Lung (tissue), 12 donors: ENCODE results near the gene SLC30A3. TPM values are rescaled to one million over a fixed set of nuclear protein-coding genes. Genes with fewer than 3 reads are reported as not detected.

ENCODE experiments used
- ATAC-seq: fragments of 200-7000 bp; cut with Tn5 transposase; one replicate; pipeline ENCODE4 v1.9.1; 2020; ENCODE audit warnings: moderate number of reproducible peaks; ENCODE audit not compliant: insufficient read depth, low FRiP score
- DNase-seq, 3 donors: peaks; one replicate each; pipeline ENCODE4 v3.0.0-alpha.2; 2013 to 2017
- H3K27ac ChIP-seq, 2 donors: one replicate each; pipeline ENCODE4 v1.5.1; 2013; ENCODE audit warnings: mild to moderate bottlenecking in 2 of 2, moderate library complexity in 2 of 2, control low read depth in 1 of 2, inconsistent platforms in 1 of 2, low read depth in 1 of 2, low read length in 1 of 2
- H3K27me3 ChIP-seq, 3 donors: one replicate each; pipeline ENCODE4 v1.5.1; 2013; ENCODE audit warnings: low read length in 2 of 3; ENCODE audit not compliant: control insufficient read depth in 3 of 3, insufficient read depth in 3 of 3
- H3K36me3 ChIP-seq, 4 donors: one replicate each; pipeline ENCODE4 v1.5.1; 2013; ENCODE audit warnings: low read length in 4 of 4, mild to moderate bottlenecking in 1 of 4, moderate library complexity in 1 of 4; ENCODE audit not compliant: control insufficient read depth in 4 of 4, insufficient read depth in 4 of 4
- H3K4me1 ChIP-seq, 5 donors: one replicate each; pipeline ENCODE4 v1.5.1; 2013; ENCODE audit warnings: low read length in 5 of 5, mild to moderate bottlenecking in 2 of 5, moderate library complexity in 1 of 5; ENCODE audit not compliant: control insufficient read depth in 5 of 5, insufficient read depth in 5 of 5
- H3K4me3 ChIP-seq: one replicate; pipeline ENCODE4 v1.5.1; 2013; ENCODE audit warnings: mild to moderate bottlenecking, control low read depth, moderate library complexity
- H3K9ac ChIP-seq, 2 donors: one replicate each; pipeline ENCODE4 v1.5.1; 2013; ENCODE audit warnings: low read length in 2 of 2, control low read depth in 1 of 2; ENCODE audit not compliant: insufficient read depth in 1 of 2
- H3K9me3 ChIP-seq, 4 donors: one replicate each; pipeline ENCODE4 v1.5.1; 2013; ENCODE audit warnings: low read length in 3 of 4, mild to moderate bottlenecking in 1 of 4, moderate library complexity in 1 of 4; ENCODE audit not compliant: control insufficient read depth in 4 of 4, insufficient read depth in 3 of 4
- WGBS, 2 donors: extraction: QIAGEN DNeasy Blood & Tissue Kit; methylation state at CpG; one replicate each; pipeline ENCODE4 v1.1.7; 2013; 5-methylcytosine and 5-hydroxymethylcytosine counted together
- polyA plus RNA-seq, 2 donors: library from polyadenylated mRNA; stranded (reverse); fragments of 200-250 nt; gene quantifications; one replicate each; pipeline ENCODE4 v1.2.1, GENCODE V29; 2013
- total RNA-seq, 2 donors: library from RNA; depleted of rRNA in 1 of 2; stranded (reverse); fragments of >200 nt in 1 of 2; gene quantifications; one replicate each; pipeline ENCODE4 v1.2.1, GENCODE V29; 2014 to 2021
- TF ChIP-seq, protein P1 (sequence below): IDR thresholded peaks from 2 replicates; pipeline ENCODE4 v1.5.1; 2012; ENCODE audit warnings: mild to moderate bottlenecking; ENCODE audit errors: control extremely low read depth, extremely low read depth
- donor health status: control.
- donor health status: control.
- donor health status: Bipolar disorder and iron deficiency.
- donor health status: healthy.
- donor health status: DM: yes; HTN: yes; CAD: no.

The SLC30A3 gene
- total and polyA plus RNA-seq, 4 donors, result 0.11 to 0.77 (median 0.34) TPM

DNA sequence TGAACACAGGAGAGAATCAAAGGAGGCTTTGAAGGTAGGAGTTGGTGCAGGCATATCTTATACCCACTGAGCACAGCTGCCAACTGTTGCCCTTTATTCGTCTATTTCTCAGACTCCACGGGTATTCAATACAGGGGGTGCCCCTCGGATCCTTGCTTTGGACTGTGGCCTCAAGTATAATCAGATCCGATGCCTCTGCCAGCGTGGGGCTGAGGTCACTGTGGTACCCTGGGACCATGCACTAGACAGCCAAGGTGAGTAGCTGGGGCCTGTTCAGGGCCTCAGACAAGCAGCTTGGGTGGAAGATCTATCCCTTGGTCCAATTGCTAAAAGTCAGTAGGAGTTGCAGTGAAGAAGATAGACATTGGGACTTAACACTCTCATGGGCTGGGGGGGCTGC is 40.4 kb downstream of the SLC30A3 start:
- Histone ChIP-seq H3K27ac (no peak overlapping the region), H3K4me3 (no peak overlapping the region), H3K4me1 (peaks cover 0 to 6% (median 0%) of the 10 kb centered on the region in 5 donors), H3K9ac (no peak overlapping the region), H3K9me3 (no peaks in the 10 kb centered on the region), H3K36me3 (peaks cover 20 to 44% (median 39%) of the 10 kb centered on the region in 4 donors), H3K27me3 (no peaks in the 10 kb centered on the region)
- ATAC-seq (no peak), DNase-seq (no peak)
- TF ChIP-seq, protein P1, sequence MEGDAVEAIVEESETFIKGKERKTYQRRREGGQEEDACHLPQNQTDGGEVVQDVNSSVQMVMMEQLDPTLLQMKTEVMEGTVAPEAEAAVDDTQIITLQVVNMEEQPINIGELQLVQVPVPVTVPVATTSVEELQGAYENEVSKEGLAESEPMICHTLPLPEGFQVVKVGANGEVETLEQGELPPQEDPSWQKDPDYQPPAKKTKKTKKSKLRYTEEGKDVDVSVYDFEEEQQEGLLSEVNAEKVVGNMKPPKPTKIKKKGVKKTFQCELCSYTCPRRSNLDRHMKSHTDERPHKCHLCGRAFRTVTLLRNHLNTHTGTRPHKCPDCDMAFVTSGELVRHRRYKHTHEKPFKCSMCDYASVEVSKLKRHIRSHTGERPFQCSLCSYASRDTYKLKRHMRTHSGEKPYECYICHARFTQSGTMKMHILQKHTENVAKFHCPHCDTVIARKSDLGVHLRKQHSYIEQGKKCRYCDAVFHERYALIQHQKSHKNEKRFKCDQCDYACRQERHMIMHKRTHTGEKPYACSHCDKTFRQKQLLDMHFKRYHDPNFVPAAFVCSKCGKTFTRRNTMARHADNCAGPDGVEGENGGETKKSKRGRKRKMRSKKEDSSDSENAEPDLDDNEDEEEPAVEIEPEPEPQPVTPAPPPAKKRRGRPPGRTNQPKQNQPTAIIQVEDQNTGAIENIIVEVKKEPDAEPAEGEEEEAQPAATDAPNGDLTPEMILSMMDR, result no peak
- 94 to 99% methylated on average over 5 of the region's 5 CpGs for WGBS, 2 donors

DNA sequence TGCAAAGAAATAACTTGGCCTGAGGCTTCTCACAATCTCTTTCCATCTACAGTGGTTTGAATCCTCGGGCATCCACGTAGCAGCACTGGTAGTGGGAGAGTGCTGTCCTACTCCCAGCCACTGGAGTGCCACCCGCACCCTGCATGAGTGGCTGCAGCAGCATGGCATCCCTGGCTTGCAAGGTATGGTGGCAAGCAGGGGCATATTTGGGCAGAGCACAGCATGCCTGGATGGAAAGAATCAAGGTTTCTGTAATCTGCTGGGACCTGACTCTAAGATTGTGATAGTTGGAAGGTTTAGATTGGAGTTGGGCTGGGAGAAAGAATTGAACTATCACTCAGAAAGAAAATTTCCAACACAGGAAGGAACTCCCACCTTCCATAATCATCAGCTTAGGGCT is 41.7 kb downstream of the SLC30A3 start:
- H3K4me3 ChIP-seq, result no peak overlapping the region
- H3K27ac ChIP-seq, result no peak overlapping the region
- TF ChIP-seq, protein P1, result no peak
- H3K27me3 ChIP-seq, result no peaks in the 10 kb centered on the region
- 95 to 100% methylated on average over 3 of the region's 3 CpGs for WGBS, 2 donors
- ATAC-seq (no peak), DNase-seq (no peak)
- H3K36me3 ChIP-seq, result peaks cover 9 to 38% (median 32%) of the 10 kb centered on the region in 4 donors
- H3K9me3 ChIP-seq, result no peaks in the 10 kb centered on the region
- H3K4me1 ChIP-seq, result peaks cover 0 to 11% (median 3%) of the 10 kb centered on the region in 5 donors
- H3K9ac ChIP-seq, result no peak overlapping the region

DNA sequence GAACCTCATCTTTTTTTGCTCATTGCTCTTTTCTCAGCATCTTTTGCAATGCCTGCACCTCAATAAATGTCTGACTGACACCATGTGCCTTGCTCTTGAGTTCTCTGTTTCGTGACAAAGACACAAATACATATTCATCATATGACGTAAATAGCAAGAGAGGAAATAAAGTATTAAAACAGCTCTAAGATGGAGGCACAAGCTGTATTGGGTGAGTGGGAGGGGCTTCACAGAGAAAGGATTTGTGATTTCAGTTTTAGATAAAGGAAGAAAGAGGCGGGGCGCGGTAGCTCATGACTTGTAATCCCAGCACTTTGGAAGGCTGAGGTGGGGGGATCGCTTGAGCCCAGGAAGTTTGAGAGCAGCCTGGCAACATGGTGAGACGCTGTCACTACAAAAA is 42.8 kb downstream of the SLC30A3 start:
- WGBS, 2 donors, result 96 to 97% methylated on average over 7 of the region's 7 CpGs
- Histone ChIP-seq H3K27ac (no peak overlapping the region), H3K36me3 (peaks cover 8 to 36% (median 25%) of the 10 kb centered on the region in 4 donors), H3K9me3 (no peaks in the 10 kb centered on the region), H3K27me3 (no peaks in the 10 kb centered on the region), H3K4me3 (no peak overlapping the region), H3K4me1 (peaks cover 0 to 11% (median 3%) of the 10 kb centered on the region in 5 donors), H3K9ac (no peak overlapping the region)
- TF ChIP-seq, protein P1, result no peak
- DNase-seq (no peak), ATAC-seq (no peak)

DNA sequence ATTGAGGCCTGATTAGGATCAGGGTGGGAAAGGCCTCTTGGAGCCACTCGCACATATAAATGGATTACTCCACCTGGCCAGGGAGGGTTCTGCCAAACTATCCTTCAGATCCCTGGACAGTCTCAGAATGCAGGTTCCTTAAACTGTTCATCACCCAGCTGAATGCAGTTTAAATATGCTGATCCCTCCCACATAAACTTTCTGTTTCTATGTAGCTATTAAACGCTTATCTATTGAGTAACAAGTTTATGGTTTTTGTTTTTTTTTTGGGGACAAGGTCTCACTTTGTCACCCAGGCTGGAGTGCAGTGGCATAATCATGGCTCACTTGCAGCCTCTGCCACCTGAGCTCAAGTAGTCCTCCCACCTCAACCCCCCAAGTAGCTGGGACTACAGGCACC is 43.8 kb downstream of the SLC30A3 start:
- Histone ChIP-seq H3K4me1 (peaks cover 0 to 11% (median 3%) of the 10 kb centered on the region in 5 donors), H3K27me3 (no peaks in the 10 kb centered on the region), H3K36me3 (peaks cover 8 to 32% (median 17%) of the 10 kb centered on the region in 4 donors), H3K9me3 (no peaks in the 10 kb centered on the region), H3K9ac (no peak overlapping the region), H3K27ac (no peak overlapping the region), H3K4me3 (no peak overlapping the region)
- 84 to 93% methylated on average over 2 of the region's 2 CpGs for WGBS, 2 donors
- ATAC-seq (no peak), DNase-seq (no peak)
- TF ChIP-seq, protein P1, result no peak
